Ovary (tissue), 3 donors: Measurements from ENCODE around the gene STAT4.

Experiments used
- CTCF ChIP-seq, 3 donors: fragments of 450-650 bp in 2 of 3; fragments of 200-600 bp in 1 of 3; IDR thresholded peaks; one replicate each; pipeline versions ENCODE4 v1.5.1 to v1.8.0; 2016 to 2022; ENCODE audit warnings: antibody characterized with exemption in 3 of 3, mild to moderate bottlenecking in 1 of 3
- EP300 ChIP-seq: sonication (generic); formaldehyde crosslinking; IDR thresholded peaks from one replicate; pipeline ENCODE4 v1.6.1; 2017; ENCODE audit warnings: antibody characterized with exemption
- POLR2A ChIP-seq: fragments of 450-650 bp; IDR thresholded peaks from one replicate; pipeline ENCODE4 v1.6.1; 2017; ENCODE audit warnings: antibody characterized with exemption, mild to moderate bottlenecking, moderate library complexity
- donor health status: DM: no; HTN: no; CAD: no.

DNA sequence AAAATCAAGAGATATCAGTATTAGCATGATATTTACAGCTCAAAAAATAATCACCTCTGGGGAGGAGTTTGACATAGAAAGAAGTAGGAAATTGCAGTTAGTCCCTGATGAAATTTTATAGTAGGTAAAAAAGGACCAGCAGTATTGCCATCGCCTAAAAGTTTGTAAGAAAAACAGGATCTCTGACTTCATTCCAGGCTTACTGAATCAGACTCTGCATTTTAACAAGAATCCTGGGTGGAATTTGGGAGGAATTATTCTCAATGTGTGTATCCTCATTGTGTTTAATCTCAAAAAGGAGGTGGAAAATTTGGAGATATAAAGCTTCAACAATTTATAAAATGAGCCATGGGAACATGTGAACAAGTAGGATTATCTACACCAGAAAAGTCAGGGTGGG is 105.7 kb downstream of the STAT4 start:
- TF ChIP-seq EP300, result no peak
- no peak for TF ChIP-seq CTCF (IDR thresholded peaks at IDR 0.05)
- TF ChIP-seq POLR2A, result no peak
